HG03571 (cell line): ENCODE data around the gene INAFM2.

Source experiments
- ATAC-seq: cut with Tn5 transposase; IDR thresholded peaks from one replicate; pipeline ENCODE4 v1.9.1; 2021; ENCODE audit not compliant: unreplicated experiment

Gene INAFM2

DNA sequence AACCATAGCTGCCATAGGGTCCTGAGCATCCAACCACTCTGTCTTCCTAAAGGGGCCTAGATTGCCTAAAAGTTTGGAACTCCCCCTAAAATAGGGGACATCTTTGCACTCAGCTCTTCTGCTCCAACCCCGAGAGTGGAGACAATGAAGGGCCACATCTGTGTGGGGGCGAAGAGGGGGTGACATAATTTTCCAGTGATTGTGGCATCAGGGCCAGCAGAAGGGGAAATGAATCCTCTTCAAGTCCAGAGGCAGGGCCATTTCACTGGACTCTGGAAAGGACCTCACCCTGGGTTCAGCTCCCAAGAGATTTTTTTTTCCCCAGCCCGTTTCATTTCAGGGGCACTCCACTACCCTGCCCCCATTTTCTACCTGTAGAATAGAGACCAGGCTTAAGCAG lies 36.0 kb upstream of the INAFM2 start:
- no peak for ATAC-seq

- no peak for ATAC-seq
Measured at GRCh38 chr15:40287968-40288367, 35.5 kb upstream of the INAFM2 start.

- no peak for ATAC-seq
Measured at GRCh38 chr15:40289140-40289775, 34.2 kb upstream of the INAFM2 start.

DNA sequence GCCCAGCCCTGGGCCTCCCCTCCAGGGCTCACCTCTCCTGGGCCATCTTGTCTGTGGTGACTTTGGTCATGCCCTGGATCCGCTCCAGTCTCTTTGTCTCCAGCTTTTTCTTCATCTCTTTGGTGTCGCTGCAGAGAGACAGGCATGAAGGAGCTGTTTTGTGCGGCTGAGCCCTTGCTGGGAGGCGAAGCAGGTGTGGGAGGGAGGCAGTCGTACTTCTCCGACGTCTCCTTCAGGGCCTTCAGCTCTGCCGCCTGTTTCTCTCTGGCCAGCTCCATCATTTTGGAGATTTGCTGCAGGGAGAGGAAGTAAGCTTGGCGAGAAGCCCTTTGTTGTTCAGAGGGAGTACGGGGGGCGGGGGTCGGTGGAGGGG lies 33.0 kb upstream of the INAFM2 start:
- ATAC-seq, result no peak

- ATAC-seq, result no peak
Measured at GRCh38 chr15:40290918-40291574, 32.4 kb upstream of the INAFM2 start.

DNA sequence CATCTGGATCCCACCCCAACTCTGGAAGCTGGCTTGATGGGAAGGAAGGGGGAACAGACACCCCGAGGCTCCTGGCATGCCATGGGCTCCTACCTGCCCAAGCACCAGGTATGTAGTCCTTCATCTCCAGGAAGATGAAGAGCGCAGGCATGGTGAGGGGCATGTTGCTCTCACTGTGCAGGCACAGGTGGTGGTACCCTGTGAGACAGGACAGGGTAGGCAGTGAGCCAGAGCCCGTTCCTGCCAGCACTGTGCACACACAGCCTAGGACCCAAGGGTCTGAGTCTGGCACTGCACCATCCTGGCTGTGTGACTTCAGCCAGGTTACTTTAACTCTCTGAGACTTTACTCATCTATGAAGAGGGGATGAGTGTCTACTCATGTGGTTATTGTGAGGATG lies 31.2 kb upstream of the INAFM2 start:
- no peak for ATAC-seq

DNA sequence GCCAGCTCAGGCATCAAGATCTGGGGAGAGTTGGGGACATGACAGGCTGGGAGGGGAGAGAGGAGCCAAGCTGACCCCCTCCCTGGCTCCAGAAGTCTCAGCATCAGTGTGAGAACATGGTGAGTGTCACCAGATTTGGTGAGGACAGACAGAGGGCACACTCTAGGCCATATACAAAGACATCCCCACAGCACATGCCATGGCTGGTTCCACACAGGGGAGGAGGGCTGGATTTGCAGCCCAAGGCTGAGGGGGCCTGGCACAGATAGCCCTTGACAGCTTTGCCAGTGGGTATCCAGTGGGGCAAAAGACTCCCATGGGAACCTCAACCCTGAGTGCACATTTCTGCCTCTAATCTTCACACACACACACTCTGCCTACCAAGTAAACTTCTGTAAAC lies 30.5 kb upstream of the INAFM2 start:
- ATAC-seq, result no peak

- ATAC-seq, result no peak
Measured at GRCh38 chr15:40293905-40294895, 29.3 kb upstream of the INAFM2 start.

GRCh38 chr15:40295297-40295696 lies 28.2 kb upstream of the INAFM2 start:
- ATAC-seq, result no peak

GRCh38 chr15:40295877-40296560 lies 27.5 kb upstream of the INAFM2 start:
- ATAC-seq, result no peak

DNA sequence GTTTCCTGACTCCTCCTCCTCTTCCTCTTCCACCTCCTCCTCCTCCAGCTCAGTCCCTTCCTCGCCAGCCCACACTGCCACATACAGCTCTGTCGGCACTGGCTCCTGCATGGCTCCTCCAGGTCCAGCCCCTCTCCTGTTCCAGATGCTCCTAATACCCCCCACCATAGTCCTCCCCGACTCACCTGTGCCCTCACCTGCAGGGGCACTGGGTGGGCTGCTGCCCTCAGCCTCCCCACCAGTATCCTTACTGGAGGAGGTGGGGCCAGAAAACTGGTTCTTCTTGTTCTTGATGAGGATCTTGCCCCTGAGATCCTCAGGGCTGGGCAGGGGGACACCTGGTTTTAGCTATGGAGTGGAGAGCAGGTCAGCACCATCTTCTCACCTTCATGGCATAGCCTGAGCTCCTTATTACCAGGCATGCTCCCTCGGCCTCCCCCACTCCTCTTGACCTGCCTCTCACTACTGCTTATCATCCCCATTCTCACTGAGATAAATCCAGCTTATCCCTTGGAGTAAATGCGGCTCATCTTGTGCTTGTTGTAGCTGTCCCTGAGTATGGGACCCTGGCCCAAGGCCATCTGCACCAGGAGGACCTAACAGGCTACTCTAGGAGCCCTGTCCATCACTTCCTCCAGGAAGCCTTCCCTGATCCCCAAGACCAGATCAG lies 26.8 kb upstream of the INAFM2 start:
- ATAC-seq, result no peak

- ATAC-seq, result no peak
Measured at GRCh38 chr15:40297356-40297755, 26.1 kb upstream of the INAFM2 start.

DNA sequence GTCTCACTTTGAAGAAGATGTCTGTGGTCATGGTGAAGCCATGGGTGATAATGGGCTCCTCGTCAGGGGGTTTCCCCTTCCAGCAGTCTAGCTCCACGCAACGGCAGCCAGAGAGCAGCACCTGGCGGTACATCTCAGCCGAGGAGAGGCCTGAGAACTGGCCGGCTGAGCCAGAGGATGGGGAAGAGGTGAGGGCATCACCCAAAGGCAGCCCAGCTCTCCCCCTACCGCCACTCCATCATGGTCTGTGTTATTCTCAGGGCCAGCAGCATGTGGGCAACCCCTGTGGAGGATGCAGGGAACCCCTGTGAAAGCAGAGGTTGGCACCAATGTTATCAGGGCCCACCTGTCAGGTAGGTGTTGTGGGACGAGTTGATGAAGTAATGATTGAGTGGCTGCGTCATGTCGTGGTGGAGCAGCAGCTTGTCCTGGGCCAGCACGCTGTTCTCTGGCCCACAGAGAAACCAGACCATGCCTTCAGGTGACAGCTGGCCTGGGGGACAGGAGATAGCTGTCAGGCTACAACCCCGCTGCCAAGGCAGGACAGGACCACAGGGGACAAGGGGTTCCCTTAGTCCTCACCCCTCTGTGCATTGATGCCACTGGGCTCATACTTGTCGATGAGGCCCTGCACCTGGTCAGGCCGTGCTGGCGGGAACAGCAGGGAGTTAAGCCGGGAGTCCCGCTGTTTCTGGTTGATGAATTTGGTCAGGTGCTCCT lies 25.1 kb upstream of the INAFM2 start:
- no peak for ATAC-seq

DNA sequence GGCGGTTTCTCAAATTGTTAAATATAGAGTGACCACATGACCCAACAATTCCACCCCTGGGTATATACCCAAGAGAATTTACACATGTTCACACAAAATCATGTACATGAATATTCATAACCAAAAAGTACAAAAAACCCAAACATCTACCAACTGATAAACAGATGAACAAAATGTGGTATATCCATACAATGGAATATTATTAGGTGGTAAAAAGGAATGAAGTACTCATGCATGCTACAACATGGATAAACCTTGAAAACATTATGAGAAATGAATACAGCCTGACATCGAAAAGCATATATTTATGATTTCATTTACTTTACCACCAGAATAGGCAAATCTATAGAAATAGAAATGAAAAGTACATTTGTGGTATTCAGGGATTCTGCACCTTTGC lies 23.1 kb upstream of the INAFM2 start:
- ATAC-seq, result no peak

DNA sequence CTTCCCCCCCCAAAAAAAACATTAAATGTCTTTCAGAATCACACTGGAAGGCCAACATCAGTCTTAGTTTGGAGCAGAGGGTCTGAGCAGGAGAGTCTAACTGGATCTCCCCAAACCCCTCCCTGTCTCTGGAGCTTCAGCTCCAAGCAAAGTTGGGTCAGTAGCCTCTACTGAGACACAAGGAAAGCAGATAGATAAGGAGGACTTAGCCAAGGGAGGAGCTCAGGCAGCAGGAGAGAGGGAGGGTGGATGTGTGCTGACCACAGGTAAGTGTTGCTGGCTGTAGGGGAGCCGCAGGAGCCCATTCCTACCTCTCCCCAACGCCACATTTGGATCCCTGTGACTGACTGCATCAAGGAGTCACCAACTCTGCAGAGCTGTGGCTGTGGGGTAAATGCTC lies 22.7 kb upstream of the INAFM2 start:
- ATAC-seq, result no peak

DNA sequence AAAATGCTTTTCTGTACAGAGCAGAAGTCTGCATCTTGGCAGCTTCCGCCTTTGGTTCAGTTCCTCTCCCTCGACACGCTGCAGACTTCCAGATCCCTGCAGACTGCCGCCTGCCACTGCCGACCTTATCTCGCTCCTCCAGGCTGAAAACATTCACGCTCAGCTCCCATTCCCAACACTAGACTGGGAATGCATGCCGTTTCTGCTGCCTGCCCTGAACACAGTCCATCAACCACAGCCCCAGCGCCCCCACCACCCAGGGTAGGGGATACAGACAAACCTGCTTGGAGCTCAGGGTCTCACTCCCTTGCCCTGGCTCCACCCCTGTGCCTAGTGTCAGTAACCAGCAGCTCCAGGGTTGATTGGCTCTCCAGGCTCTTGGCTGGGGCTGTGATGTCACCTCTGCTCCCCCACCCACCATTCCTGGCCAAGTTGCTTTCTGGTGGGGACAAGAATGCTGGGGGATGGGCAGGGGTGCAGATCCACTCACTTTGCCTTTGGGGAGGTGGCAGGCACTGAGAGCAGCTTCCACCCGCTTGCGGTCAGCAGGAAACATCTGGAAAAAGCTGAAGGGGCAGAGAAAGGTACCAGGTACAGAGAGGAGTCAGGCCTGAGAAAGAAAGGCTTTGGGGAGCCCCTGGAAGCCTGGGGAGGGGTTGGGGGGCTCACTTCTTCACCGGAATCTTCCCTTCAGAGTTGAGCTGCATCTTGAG lies 21.9 kb upstream of the INAFM2 start:
- no peak for ATAC-seq

GRCh38 chr15:40302288-40302886 lies 21.1 kb upstream of the INAFM2 start:
- ATAC-seq, result no peak

GRCh38 chr15:40302981-40303380 lies 20.5 kb upstream of the INAFM2 start:
- no peak for ATAC-seq

GRCh38 chr15:40303576-40303975 lies 19.9 kb upstream of the INAFM2 start:
- ATAC-seq, result no peak
